DND-41 (cell line): ENCODE results near the gene GNAI2.

ENCODE experiments used
- EZH2 ChIP-seq: IDR thresholded peaks from 3 replicates; pipeline ENCODE4 v1.6.1; 2012; ENCODE audit warnings: borderline replicate concordance, low read depth, mild to moderate bottlenecking, moderate library complexity, low read length, inconsistent platforms; ENCODE audit not compliant: severe bottlenecking
- TF ChIP-seq, protein P1 (sequence below): IDR thresholded peaks from 2 replicates; pipeline ENCODE4 v1.5.1; 2012; ENCODE audit warnings: borderline replicate concordance, low read length, moderate library complexity, mild to moderate bottlenecking; ENCODE audit not compliant: poor library complexity, severe bottlenecking; ENCODE audit errors: extremely low read depth

DNA sequence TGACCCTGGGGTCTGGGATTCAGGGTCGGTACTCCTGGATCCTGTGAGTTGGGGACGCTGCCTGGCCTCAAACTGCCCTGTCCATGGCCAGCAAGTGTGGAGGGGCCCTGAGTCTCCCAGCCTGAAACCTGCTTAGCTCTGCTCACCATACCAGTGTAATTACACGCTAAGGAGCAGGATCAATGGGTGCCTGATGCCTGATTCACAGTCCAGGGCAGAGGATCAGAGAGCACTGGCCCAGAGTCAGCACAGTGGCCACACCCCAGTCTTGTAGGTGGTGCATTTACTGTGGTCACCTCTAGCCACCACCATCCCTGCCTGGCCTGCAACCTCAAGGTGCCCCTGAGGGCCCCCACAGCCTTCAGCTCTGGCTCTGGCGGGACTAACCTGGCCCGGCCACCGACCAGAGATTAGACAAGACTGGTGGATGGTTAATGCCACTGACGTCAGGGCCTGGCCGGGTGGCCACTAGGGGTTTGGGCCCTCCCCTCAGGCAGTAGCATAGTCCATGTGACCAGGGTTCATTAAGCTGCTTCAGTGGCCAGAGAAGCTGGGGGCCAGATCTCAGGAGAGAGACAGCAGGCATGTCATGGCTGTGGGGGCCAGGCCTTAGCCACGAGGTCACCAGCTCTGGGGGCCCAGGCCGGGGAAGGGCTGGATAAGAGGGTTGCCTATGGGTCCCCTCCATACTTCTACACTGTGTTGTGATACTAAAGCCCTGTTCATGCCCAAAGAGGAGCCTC lies 34.3 kb upstream of the GNAI2 start:
- TF ChIP-seq, protein P1, sequence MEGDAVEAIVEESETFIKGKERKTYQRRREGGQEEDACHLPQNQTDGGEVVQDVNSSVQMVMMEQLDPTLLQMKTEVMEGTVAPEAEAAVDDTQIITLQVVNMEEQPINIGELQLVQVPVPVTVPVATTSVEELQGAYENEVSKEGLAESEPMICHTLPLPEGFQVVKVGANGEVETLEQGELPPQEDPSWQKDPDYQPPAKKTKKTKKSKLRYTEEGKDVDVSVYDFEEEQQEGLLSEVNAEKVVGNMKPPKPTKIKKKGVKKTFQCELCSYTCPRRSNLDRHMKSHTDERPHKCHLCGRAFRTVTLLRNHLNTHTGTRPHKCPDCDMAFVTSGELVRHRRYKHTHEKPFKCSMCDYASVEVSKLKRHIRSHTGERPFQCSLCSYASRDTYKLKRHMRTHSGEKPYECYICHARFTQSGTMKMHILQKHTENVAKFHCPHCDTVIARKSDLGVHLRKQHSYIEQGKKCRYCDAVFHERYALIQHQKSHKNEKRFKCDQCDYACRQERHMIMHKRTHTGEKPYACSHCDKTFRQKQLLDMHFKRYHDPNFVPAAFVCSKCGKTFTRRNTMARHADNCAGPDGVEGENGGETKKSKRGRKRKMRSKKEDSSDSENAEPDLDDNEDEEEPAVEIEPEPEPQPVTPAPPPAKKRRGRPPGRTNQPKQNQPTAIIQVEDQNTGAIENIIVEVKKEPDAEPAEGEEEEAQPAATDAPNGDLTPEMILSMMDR, result no peak
- no peak for TF ChIP-seq EZH2
